ENCODE data around the gene KIF1B. TPM values are rescaled to one million over a fixed set of nuclear protein-coding genes. Genes with fewer than 3 reads are reported as not detected.

Gene KIF1B
- total and polyA plus RNA-seq, 9 of the 15 experiments (the other 6 are each of a cell fraction or from before 2014, with no cell fraction given): 2.8 to 19.8 (median 11.9) TPM

GRCh38 chr1:10398278-10398733 lies 187.9 kb downstream of the KIF1B start (continued):
- TF ChIP-seq PATZ1 (CRISPR knock-in tag; IDR thresholded peaks at IDR 0.05; ENCODE audit: borderline replicate concordance) (no peak), CTCFL (IDR thresholded peaks at IDR 0.05; ENCODE audit: borderline replicate concordance, insufficient read depth, low read depth, low read length, poor library complexity, severe bottlenecking) (no peak), ZNF75A (CRISPR knock-in tag; IDR thresholded peaks at IDR 0.05) (no peak), STAT5B (CRISPR knock-in tag; IDR thresholded peaks at IDR 0.05) (no peak), CREB3 (tag; conservative IDR thresholded peaks at IDR 0.05; ENCODE audit: low read depth) (no peak), ETV5 (CRISPR knock-in tag; IDR thresholded peaks at IDR 0.05; ENCODE audit: low read depth) (peak; percentile 11; the same call in 1 of the 2 replicates), BACH1 (tag; IDR thresholded peaks at IDR 0.05) (no peak), NR2C1 (IDR thresholded peaks at IDR 0.05) (no peak), NR2C1 (tag; IDR thresholded peaks at IDR 0.05) (no peak), ZNF324 (CRISPR knock-in tag; IDR thresholded peaks at IDR 0.05) (no peak), ERF (CRISPR knock-in tag; IDR thresholded peaks at IDR 0.05) (peak; percentile 81; the same call in 1 of the 2 replicates), ZNF197 (CRISPR knock-in tag; IDR thresholded peaks at IDR 0.05; ENCODE audit: low read depth) (no peak), PTRF (tag; IDR thresholded peaks at IDR 0.05) (no peak), FOXP4 (CRISPR knock-in tag; IDR thresholded peaks at IDR 0.05; ENCODE audit: borderline replicate concordance) (peak; percentile 89; the same call in 1 of the 2 replicates), SMARCA5 (IDR thresholded peaks at IDR 0.05) (no peak), ETS1 (conservative IDR thresholded peaks at IDR 0.05; ENCODE audit: control insufficient read depth, low read depth, low read length) (no peak), ZNF133 (CRISPR knock-in tag; IDR thresholded peaks at IDR 0.05) (0 out of 2 replicates have a peak, but pooled peaks have one; percentile 9), ZNF277 (CRISPR knock-in tag; IDR thresholded peaks at IDR 0.05; ENCODE audit: borderline replicate concordance) (no peak), MAFG (tag; conservative IDR thresholded peaks at IDR 0.05) (no peak)
